ENCODE data around the gene KLC1.
"Not testable (repeated sequence)": the region's sequence is repeated elsewhere in the genome, so short reads cannot be mapped to it uniquely, and the experiment has no call there.

The KLC1 gene

DNA sequence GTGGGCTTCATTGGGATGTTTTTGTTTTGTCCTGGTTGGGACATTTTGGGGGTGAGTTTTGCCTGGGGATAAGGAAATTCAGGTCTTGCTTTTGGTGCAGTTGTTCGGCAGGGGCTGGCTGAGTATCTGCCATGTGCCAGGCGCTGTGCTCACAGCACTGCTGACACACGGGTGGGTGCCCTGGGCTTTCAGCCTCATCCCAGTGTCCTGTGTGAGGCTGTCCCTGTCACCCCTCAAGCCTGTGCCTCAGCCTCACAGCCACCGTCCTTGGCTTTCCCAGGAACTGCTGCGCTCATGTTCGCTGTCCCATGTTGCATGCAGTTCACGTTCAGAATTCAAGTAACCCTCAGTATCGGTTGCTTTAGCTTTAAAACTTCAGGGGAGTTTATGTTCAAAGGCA is 61.3 kb downstream of the KLC1 start:
- CTCF ChIA-PET = no interaction called here
- peak overlapping the region; percentile 43 for H3K27ac ChIP-seq
- no peak for DNase-seq (ENCODE audit: low spot score)
- POLR2A ChIA-PET (ENCODE audit: low non-redundant PET) = no interaction called here
- TF ChIP-seq, protein P1, sequence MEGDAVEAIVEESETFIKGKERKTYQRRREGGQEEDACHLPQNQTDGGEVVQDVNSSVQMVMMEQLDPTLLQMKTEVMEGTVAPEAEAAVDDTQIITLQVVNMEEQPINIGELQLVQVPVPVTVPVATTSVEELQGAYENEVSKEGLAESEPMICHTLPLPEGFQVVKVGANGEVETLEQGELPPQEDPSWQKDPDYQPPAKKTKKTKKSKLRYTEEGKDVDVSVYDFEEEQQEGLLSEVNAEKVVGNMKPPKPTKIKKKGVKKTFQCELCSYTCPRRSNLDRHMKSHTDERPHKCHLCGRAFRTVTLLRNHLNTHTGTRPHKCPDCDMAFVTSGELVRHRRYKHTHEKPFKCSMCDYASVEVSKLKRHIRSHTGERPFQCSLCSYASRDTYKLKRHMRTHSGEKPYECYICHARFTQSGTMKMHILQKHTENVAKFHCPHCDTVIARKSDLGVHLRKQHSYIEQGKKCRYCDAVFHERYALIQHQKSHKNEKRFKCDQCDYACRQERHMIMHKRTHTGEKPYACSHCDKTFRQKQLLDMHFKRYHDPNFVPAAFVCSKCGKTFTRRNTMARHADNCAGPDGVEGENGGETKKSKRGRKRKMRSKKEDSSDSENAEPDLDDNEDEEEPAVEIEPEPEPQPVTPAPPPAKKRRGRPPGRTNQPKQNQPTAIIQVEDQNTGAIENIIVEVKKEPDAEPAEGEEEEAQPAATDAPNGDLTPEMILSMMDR (conservative IDR thresholded peaks at IDR 0.05; ENCODE audit: low read depth) = no peak

DNA sequence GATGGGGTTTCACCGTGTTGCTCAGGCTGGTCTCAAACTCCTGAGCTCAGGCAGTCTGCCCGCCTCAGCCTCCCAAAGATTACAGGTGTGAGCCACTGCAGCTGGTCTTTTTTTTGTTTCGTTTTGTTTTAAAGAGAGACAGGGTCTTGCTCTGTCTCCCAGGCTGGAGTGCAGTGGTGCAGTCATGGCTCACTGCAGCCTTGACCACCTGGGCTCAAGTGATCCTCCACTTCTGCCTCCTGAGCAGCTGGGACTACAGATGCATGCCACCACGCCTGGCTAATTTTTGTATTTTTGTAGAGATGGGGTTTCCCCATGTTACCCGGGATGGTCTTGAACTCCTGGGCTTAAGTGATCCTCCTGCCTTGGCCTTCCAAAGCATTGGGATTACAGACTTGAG is 62.6 kb downstream of the KLC1 start:
- peak overlapping the region; percentile 91 for H3K27ac ChIP-seq
- POLR2A ChIA-PET (ENCODE audit: low non-redundant PET); DNase-seq (ENCODE audit: low spot score): not testable (repeated sequence)
- CTCF ChIA-PET = interaction anchor here (0.6 kb wide), 2 partner anchors 77 to 431 kb away, joined by 3 read pairs; no protein-coding TSS in a partner anchor

DNA sequence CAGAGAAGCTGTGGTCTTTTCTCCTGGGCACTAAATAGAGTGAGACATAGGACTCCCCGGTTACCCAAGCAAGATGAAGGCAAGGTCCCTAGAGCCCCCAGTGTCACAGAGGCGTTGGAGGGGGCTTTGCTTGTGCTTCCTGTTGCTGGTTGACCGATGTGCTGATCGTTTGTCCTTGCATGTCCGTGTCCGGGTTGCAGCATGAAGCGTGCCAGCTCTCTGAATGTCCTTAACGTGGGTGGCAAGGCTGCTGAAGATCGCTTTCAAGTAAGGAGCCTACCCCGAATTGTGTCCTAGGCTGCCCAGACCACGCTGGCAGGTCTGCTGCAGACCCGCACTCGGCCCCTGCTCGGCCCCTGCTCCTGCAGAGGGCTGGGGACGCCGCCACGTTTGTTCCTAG is 63.1 kb downstream of the KLC1 start:
- ChIA-PET CTCF (interaction anchor here (0.6 kb wide), 1 partner anchor 77 kb away, joined by 3 read pairs; no protein-coding TSS in a partner anchor), POLR2A (ENCODE audit: low non-redundant PET) (no interaction called here)
- H3K27ac ChIP-seq = peak overlapping the region; percentile 91
- TF ChIP-seq, protein P1 (conservative IDR thresholded peaks at IDR 0.05; ENCODE audit: low read depth) = no peak
- no peak for DNase-seq (ENCODE audit: low spot score)

DNA sequence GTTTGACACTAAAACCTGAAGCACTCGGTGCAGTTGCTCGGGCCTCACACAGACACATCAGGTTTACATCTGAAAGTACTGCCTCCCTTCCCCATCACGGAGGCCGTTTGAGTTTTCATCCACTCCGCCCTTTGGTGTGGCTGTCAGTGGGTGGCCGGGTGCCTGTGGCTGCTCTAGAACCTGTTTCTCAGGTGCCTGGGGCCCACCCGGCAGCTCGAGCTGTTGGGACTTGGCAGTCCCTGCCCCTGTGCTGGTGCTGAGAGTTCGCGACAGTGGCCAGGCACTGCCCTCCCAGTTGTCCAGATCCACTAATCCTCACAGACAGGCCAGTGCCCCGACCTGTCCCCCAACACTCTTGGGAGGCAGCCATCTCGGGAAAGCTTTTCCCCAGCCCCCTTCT is 63.9 kb downstream of the KLC1 start:
- TF ChIP-seq, protein P1 (conservative IDR thresholded peaks at IDR 0.05; ENCODE audit: low read depth) = no peak
- no peak for DNase-seq (ENCODE audit: low spot score)
- peak overlapping the region; percentile 91 for H3K27ac ChIP-seq
- POLR2A ChIA-PET (ENCODE audit: low non-redundant PET) = no interaction called here
- CTCF ChIA-PET = interaction anchor here (0.6 to 1.1 kb wide), 2 partner anchors 17 to 119 kb away, joined by 3 to 4 read pairs; no protein-coding TSS in a partner anchor

DNA sequence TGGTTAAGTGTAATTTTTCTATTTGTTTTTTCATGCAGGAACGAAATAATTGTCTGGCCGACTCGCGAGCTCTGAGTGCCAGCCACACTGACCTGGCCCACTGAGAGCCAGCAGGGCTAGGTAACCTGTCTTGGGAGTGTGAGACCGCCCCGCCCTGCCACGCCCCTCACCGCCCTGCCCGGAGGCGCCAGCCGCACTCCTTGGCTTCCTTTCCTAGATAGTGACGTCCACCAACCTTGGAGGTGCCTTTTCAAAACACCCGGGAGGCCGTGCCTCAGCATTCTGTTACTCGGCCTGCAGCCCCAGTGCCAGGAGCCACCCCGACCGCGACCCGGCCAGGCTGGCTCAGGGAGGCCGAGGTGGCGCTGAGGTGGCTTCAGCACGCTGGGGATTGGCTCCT is 64.5 kb downstream of the KLC1 start:
- peak; percentile 75 for DNase-seq (ENCODE audit: low spot score)
- peak overlapping the region; percentile 91 for H3K27ac ChIP-seq
- ChIA-PET POLR2A (ENCODE audit: low non-redundant PET) (no interaction called here), CTCF (interaction anchor here (0.6 to 1.1 kb wide), 3 partner anchors 13 to 120 kb away, joined by 3 to 5 read pairs (median 4); no protein-coding TSS in a partner anchor)
- TF ChIP-seq, protein P1 (conservative IDR thresholded peaks at IDR 0.05; ENCODE audit: low read depth) = no peak

DNA sequence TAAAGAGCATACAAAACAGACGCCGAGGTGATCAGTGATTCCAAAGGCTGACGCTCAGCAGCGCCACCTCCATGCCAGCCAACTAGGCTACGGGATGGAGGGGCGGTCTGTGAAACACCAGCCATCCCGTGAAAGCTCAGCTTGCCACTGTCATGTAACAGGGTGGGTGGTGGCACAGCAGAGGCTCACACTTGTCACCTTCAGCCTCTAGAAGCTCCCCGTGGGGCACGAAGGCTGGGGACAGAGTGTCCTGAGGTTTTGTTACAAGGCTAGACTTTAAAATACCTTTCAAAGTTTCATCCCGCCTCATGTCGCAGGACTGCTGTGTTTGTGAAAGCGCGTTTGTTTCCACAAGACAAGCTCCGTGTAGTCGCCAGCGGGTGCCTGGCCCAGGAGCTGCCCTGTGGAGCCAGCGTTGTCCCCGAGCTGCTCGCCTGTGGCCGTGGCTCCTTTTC is 65.6 kb downstream of the KLC1 start:
- POLR2A ChIA-PET (ENCODE audit: low non-redundant PET) = no interaction called here
- peak overlapping the region; percentile 91 for H3K27ac ChIP-seq
- DNase-seq (ENCODE audit: low spot score) = no peak
- TF ChIP-seq, protein P1 (conservative IDR thresholded peaks at IDR 0.05; ENCODE audit: low read depth) = no peak
- CTCF ChIA-PET = interaction anchor here (0.6 to 1.1 kb wide), 2 partner anchors 12 to 223 kb away, joined by 3 to 5 read pairs; no protein-coding TSS in a partner anchor

DNA sequence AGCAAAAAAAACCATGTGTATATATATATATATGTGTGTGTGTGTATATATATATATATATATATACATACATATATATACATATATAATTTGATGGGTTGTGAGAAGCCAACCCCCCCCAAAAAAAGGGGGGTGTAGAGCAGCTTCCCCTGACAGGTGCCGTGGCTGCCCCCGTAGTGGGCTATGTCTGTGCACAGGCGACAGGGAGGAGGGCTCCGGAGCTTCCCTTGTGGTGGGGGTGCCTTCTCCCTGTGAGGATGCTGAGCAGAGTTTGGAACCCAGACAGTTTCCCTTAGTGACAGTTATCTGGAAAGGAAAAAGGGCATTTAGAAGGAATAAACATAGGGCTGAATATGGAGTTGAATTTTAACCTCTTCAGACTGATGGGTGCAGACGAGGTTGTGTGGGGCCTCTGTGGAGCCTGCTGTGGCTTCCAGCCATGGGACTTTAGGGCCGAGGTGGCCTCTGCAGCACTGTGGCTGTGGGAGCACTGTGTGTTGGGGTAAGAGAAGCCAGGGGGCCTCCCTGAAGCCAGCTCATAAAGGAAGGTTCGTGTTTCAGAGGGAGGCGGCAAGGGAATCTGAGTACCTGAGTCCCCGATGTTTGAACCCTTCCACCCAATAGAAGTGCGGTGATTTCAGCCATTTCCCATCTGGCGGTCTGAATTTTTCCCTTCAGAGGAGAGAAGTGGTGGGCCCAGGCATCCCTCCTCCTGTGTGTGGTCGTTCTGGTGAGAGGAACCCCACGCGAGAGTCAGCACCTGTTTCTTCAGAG is 66.5 kb downstream of the KLC1 start:
- peak overlapping the region; percentile 99 for H3K27ac ChIP-seq

More for the DNA sequence above, 66.5 kb downstream of the KLC1 start:
- TF ChIP-seq, protein P1 (conservative IDR thresholded peaks at IDR 0.05; ENCODE audit: low read depth) = no peak
- CTCF ChIA-PET = interaction anchor here (0.5 to 0.6 kb wide), 2 partner anchors 222 to 1101 kb away, joined by 3 to 7 read pairs; no protein-coding TSS in a partner anchor
- DNase-seq (ENCODE audit: low spot score) = no peak
- POLR2A ChIA-PET (ENCODE audit: low non-redundant PET) = no interaction called here
